HEK293 (cell line): ENCODE measurements around the gene LPP.

Experiments
- INSM2 ChIP-seq: fragments of 450-650 bp; formaldehyde crosslinking; IDR thresholded peaks from 2 replicates; pipeline ENCODE4 v1.5.1; 2016; ENCODE audit warnings: missing biosample characterization, missing genetic modification characterization
- MEIS1 ChIP-seq: sonication (generic); formaldehyde crosslinking; IDR thresholded peaks from 2 replicates; pipeline ENCODE4 v1.8.1; 2022; ENCODE audit warnings: missing genetic modification reagents, mild to moderate bottlenecking, borderline replicate concordance
- MYNN ChIP-seq: fragments of 450-650 bp; formaldehyde crosslinking; IDR thresholded peaks from 2 replicates; pipeline ENCODE4 v1.5.1; 2016; ENCODE audit warnings: missing biosample characterization, missing genetic modification characterization, borderline replicate concordance
- MZF1 ChIP-seq: fragments of 450-650 bp; formaldehyde crosslinking; IDR thresholded peaks from 2 replicates; pipeline ENCODE4 v1.5.1; 2017; ENCODE audit warnings: missing biosample characterization, missing genetic modification characterization, borderline replicate concordance
- PRDM10 ChIP-seq: fragments of 450-650 bp; formaldehyde crosslinking; IDR thresholded peaks from 2 replicates; pipeline ENCODE4 v1.5.1; 2016; ENCODE audit warnings: missing biosample characterization, missing genetic modification characterization
- PRDM6 ChIP-seq: fragments of 450-650 bp; formaldehyde crosslinking; IDR thresholded peaks from 2 replicates; pipeline ENCODE4 v1.5.1; 2017; ENCODE audit warnings: missing biosample characterization, missing genetic modification characterization
- SALL2 ChIP-seq: fragments of 450-650 bp; formaldehyde crosslinking; IDR thresholded peaks from 2 replicates; pipeline ENCODE4 v1.5.0; 2017; ENCODE audit warnings: missing biosample characterization, mild to moderate bottlenecking, missing genetic modification characterization, borderline replicate concordance
- SP2 ChIP-seq: fragments of 450-650 bp; formaldehyde crosslinking; IDR thresholded peaks from 2 replicates; pipeline ENCODE4 v1.5.1; 2016; ENCODE audit warnings: missing biosample characterization, missing genetic modification characterization
- SP7 ChIP-seq: fragments of 450-650 bp; formaldehyde crosslinking; IDR thresholded peaks from 2 replicates; pipeline ENCODE4 v1.5.1; 2016; ENCODE audit warnings: missing biosample characterization, missing genetic modification characterization
- TCF7L2 ChIP-seq: IDR thresholded peaks from 2 replicates; pipeline ENCODE4 v1.6.1; 2011; ENCODE audit warnings: low read depth, mild to moderate bottlenecking, inconsistent platforms, low read length, moderate library complexity, borderline replicate concordance
- YY1 ChIP-seq: fragments of 450-650 bp; formaldehyde crosslinking; IDR thresholded peaks from 2 replicates; pipeline ENCODE4 v1.5.1; 2018; ENCODE audit warnings: missing biosample characterization, missing genetic modification characterization
- ZBTB26 ChIP-seq: fragments of 450-650 bp; formaldehyde crosslinking; optimal IDR thresholded peaks from 2 replicates; pipeline ENCODE3; 2016; ENCODE audit warnings: missing biosample characterization, mild to moderate bottlenecking, missing genetic modification characterization
- ZFP37 ChIP-seq: fragments of 450-650 bp; formaldehyde crosslinking; IDR thresholded peaks from 2 replicates; pipeline ENCODE4 v1.5.1; 2016; ENCODE audit warnings: missing biosample characterization, missing genetic modification characterization
- ZFP41 ChIP-seq: fragments of 450-650 bp; formaldehyde crosslinking; IDR thresholded peaks from 2 replicates; pipeline ENCODE4 v1.5.1; 2016; ENCODE audit warnings: missing biosample characterization, missing genetic modification characterization, borderline replicate concordance
- ZNF184 ChIP-seq: fragments of 450-650 bp; IDR thresholded peaks from 2 replicates; pipeline ENCODE4 v1.5.1; 2018; ENCODE audit warnings: missing biosample characterization, mild to moderate bottlenecking, missing genetic modification characterization
- ZNF202 ChIP-seq: fragments of 450-650 bp; formaldehyde crosslinking; IDR thresholded peaks from 2 replicates; pipeline ENCODE4 v1.5.1; 2016; ENCODE audit warnings: missing biosample characterization, missing genetic modification characterization, borderline replicate concordance
- ZNF23 ChIP-seq: fragments of 450-650 bp; formaldehyde crosslinking; IDR thresholded peaks from 2 replicates; pipeline ENCODE4 v1.5.1; 2016; ENCODE audit warnings: missing biosample characterization, missing genetic modification characterization, borderline replicate concordance
- ZNF24 ChIP-seq: fragments of 450-650 bp; formaldehyde crosslinking; IDR thresholded peaks from 2 replicates; pipeline ENCODE4 v1.5.1; 2016; ENCODE audit warnings: missing biosample characterization, missing genetic modification characterization
- ZNF248 ChIP-seq: fragments of 450-650 bp; formaldehyde crosslinking; IDR thresholded peaks from 2 replicates; pipeline ENCODE4 v1.5.1; 2017; ENCODE audit warnings: missing biosample characterization, missing genetic modification characterization
- ZNF37A ChIP-seq: fragments of 450-650 bp; IDR thresholded peaks from 2 replicates; pipeline ENCODE4 v1.5.1; 2018; ENCODE audit warnings: missing biosample characterization, missing genetic modification characterization
- ZNF416 ChIP-seq: fragments of 450-650 bp; formaldehyde crosslinking; IDR thresholded peaks from 2 replicates; pipeline ENCODE4 v1.5.1; 2016; ENCODE audit warnings: missing biosample characterization, missing genetic modification characterization
- ZNF544 ChIP-seq: fragments of 450-650 bp; formaldehyde crosslinking; IDR thresholded peaks from 2 replicates; pipeline ENCODE4 v1.5.0; 2017; ENCODE audit warnings: missing biosample characterization, missing genetic modification characterization
- ZNF555 ChIP-seq: fragments of 450-650 bp; formaldehyde crosslinking; conservative IDR thresholded peaks from 2 replicates; pipeline ENCODE4 v1.5.1; 2017; ENCODE audit warnings: missing biosample characterization, mild to moderate bottlenecking, missing genetic modification characterization, inconsistent platforms
- ZNF629 ChIP-seq: fragments of 450-650 bp; formaldehyde crosslinking; IDR thresholded peaks from 2 replicates; pipeline ENCODE4 v1.5.1; 2017; ENCODE audit warnings: missing biosample characterization, missing genetic modification characterization
- ZNF677 ChIP-seq: fragments of 450-650 bp; IDR thresholded peaks from 2 replicates; pipeline ENCODE4 v1.5.0; 2018; ENCODE audit warnings: missing biosample characterization, mild to moderate bottlenecking, missing genetic modification characterization, moderate library complexity
- ZNF704 ChIP-seq: fragments of 450-650 bp; formaldehyde crosslinking; IDR thresholded peaks from 2 replicates; pipeline ENCODE4 v1.5.1; 2016; ENCODE audit warnings: missing biosample characterization, missing genetic modification characterization
- ZNF747 ChIP-seq: fragments of 450-650 bp; formaldehyde crosslinking; IDR thresholded peaks from 2 replicates; pipeline ENCODE4 v1.5.1; 2016; ENCODE audit warnings: missing biosample characterization, missing genetic modification characterization
- ZNF776 ChIP-seq: fragments of 450-650 bp; formaldehyde crosslinking; IDR thresholded peaks from 2 replicates; pipeline ENCODE4 v1.5.0; 2017; ENCODE audit warnings: missing biosample characterization, missing genetic modification characterization, borderline replicate concordance
- ZNF830 ChIP-seq: fragments of 450-650 bp; IDR thresholded peaks from 2 replicates; pipeline ENCODE4 v1.5.0; 2018; ENCODE audit warnings: missing biosample characterization, missing genetic modification characterization, low read depth, mild to moderate bottlenecking, moderate library complexity
- ZNF843 ChIP-seq: fragments of 450-650 bp; formaldehyde crosslinking; IDR thresholded peaks from 2 replicates; pipeline ENCODE4 v1.5.1; 2016; ENCODE audit warnings: missing biosample characterization, missing genetic modification characterization
- ZSCAN4 ChIP-seq: fragments of 450-650 bp; formaldehyde crosslinking; IDR thresholded peaks from 2 replicates; pipeline ENCODE4 v1.5.1; 2017; ENCODE audit warnings: missing biosample characterization, missing genetic modification characterization
- ZXDB ChIP-seq: fragments of 450-650 bp; formaldehyde crosslinking; IDR thresholded peaks from 2 replicates; pipeline ENCODE4 v1.5.1; 2016; ENCODE audit warnings: missing biosample characterization, missing genetic modification characterization

LPP gene

GRCh38 chr3:188233320-188233719 is 79.4 kb downstream of the LPP start (continued):
- TF ChIP-seq ZNF747 (tag by site-specific recombination) = no peak
- TF ChIP-seq SP7 = 0 out of 2 replicates have a peak, but pooled peaks have one; percentile 36
- TF ChIP-seq ZNF555 (tag by site-specific recombination) = no peak
- TF ChIP-seq ZNF677 (tag by site-specific recombination) = no peak
- no peak for TF ChIP-seq ZBTB26 (tag by site-specific recombination)
- TF ChIP-seq ZNF248 (tag by site-specific recombination) = no peak
- no peak for TF ChIP-seq ZFP37 (tag by site-specific recombination)
- no peak for TF ChIP-seq ZXDB (tag by site-specific recombination)
- 0 out of 2 replicates have a peak, but pooled peaks have one; percentile 13 for TF ChIP-seq PRDM10 (tag by site-specific recombination)
- TF ChIP-seq ZNF704 (tag by site-specific recombination) = no peak
- TF ChIP-seq ZNF830 (tag by site-specific recombination) = no peak
- TF ChIP-seq ZNF776 (tag by site-specific recombination) = no peak
- no peak for TF ChIP-seq ZSCAN4 (tag by site-specific recombination)
- TF ChIP-seq SP2 (tag by site-specific recombination) = no peak
- no peak for TF ChIP-seq ZNF23 (tag by site-specific recombination)
- TF ChIP-seq ZNF184 (tag by site-specific recombination) = no peak
- no peak for TF ChIP-seq MZF1
- 0 out of 2 replicates have a peak, but pooled peaks have one; percentile 16 for TF ChIP-seq INSM2 (tag by site-specific recombination)
- no peak for TF ChIP-seq YY1 (tag by site-specific recombination)
- TF ChIP-seq SALL2 = no peak
- TF ChIP-seq ZNF202 (tag by site-specific recombination) = no peak
- peak; percentile 54; the same call in 1 of the 2 replicates for TF ChIP-seq PRDM6
- peak; percentile 94 for TF ChIP-seq ZNF629 (tag by site-specific recombination)
- TF ChIP-seq ZNF416 (tag by site-specific recombination) = no peak
- TF ChIP-seq ZNF24 (tag by site-specific recombination) = peak; percentile 59; the same call in 1 of the 2 replicates
- no peak for TF ChIP-seq ZNF37A (tag by site-specific recombination)
- TF ChIP-seq TCF7L2 = no peak
- TF ChIP-seq MYNN (tag by site-specific recombination) = no peak
- no peak for TF ChIP-seq ZNF544 (tag by site-specific recombination)
- no peak for TF ChIP-seq ZFP41 (tag by site-specific recombination)
- no peak for TF ChIP-seq ZNF843
- no peak for TF ChIP-seq MEIS1 (CRISPR knock-in tag)
